Measurements from ENCODE around the gene TPO. TPM values are rescaled to one million over a fixed set of nuclear protein-coding genes. Genes with fewer than 3 reads are reported as not detected.

The TPO gene
- total RNA-seq, 1 experiment from 2014 or later = not detected

DNA sequence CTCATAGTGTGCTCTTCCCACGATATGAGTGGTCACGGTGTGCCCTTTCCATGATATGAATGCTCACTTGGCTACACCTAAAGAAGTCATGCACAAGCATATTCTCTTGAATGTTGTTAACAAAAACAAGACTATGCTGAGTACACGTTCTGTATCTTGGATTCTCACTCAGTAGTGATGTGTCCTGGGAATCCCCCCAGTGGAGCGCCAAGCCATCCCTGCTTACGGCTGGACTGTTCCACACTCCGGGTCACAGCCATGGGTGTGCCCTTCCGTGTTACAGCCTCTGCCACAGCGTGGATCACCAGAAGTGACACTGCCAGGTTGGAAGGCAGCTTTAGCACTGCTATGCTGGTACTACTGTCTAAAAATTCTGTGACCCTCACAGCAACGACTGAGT, 59.1 kb downstream of the TPO start:
- H3K4me1 ChIP-seq (replicated peaks) = no peaks in the 10 kb centered on the region
- H3K36me3 ChIP-seq = no peaks in the 10 kb centered on the region
- no peak overlapping the region for H3K27ac ChIP-seq
- H3K9me3 ChIP-seq (replicated peaks) = no peaks in the 10 kb centered on the region
- no peak for DNase-seq (ENCODE audit: low read depth in 1 of 2, low spot score in 2 of 2)
- H3K4me3 ChIP-seq = no peak overlapping the region
- no peaks in the 10 kb centered on the region for H3K27me3 ChIP-seq (replicated peaks)

DNA sequence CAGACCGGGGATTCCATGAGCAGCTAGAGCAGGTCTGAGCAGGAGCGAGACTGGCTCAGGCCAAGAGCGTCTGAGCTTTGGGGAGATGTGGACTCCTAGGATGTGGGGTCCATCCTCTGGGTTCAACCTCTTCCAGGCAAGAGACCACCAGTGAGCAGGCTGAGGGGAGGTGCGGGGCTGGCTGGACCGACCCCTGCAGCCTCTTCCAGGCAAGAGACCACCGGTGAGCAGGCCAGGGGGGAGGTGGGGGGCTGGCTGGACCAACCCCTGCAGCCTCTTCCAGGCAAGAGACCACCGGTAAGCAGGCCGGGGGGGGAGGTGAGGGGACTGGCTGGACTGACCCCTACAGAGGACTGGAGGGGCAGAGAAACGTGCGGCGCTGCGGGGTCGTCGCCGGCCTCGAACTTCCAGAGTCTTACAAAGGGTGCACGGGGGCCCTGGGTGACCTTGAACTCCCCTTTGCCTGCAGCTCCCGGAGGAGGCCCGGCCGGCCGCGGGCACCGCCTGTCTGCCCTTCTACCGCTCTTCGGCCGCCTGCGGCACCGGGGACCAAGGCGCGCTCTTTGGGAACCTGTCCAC, 63.4 kb downstream of the TPO start:
- Histone ChIP-seq H3K4me1 (replicated peaks) (no peaks in the 10 kb centered on the region), H3K4me3 (no peak overlapping the region), H3K9me3 (replicated peaks) (no peaks in the 10 kb centered on the region), H3K27ac (no peak overlapping the region), H3K36me3 (no peaks in the 10 kb centered on the region), H3K27me3 (replicated peaks) (no peaks in the 10 kb centered on the region)
- no peak for DNase-seq (ENCODE audit: low read depth in 1 of 2, low spot score in 2 of 2)

DNA sequence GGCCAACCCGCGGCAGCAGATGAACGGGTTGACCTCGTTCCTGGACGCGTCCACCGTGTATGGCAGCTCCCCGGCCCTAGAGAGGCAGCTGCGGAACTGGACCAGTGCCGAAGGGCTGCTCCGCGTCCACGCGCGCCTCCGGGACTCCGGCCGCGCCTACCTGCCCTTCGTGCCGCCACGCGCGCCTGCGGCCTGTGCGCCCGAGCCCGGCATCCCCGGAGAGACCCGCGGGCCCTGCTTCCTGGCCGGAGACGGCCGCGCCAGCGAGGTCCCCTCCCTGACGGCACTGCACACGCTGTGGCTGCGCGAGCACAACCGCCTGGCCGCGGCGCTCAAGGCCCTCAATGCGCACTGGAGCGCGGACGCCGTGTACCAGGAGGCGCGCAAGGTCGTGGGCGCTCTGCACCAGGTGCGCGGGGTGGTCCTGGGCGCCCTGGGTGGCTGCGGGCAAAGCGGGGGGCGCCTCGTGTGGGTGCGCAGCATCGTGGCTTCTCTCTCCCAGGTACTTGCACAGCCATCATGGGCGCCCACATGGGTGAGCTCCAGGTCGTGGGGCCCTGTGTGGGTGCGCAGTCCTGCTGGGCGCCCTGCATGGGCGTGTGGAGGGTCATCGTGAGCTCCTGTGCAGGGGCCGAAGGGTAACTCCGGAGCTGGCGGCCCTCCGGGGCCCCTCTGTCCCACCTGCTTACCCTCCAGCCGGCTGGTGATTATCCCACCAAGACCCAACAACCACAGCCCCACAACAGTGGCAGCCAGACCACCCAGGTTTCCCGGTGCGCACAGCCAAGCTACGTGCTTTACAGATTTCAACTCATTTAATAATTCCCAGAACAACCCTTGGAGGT, 64.2 kb downstream of the TPO start:
- no peak for DNase-seq (ENCODE audit: low read depth in 1 of 2, low spot score in 2 of 2)
- Histone ChIP-seq H3K27ac (no peak overlapping the region), H3K4me3 (no peak overlapping the region), H3K27me3 (replicated peaks) (no peaks in the 10 kb centered on the region), H3K9me3 (replicated peaks) (no peaks in the 10 kb centered on the region), H3K36me3 (no peaks in the 10 kb centered on the region), H3K4me1 (replicated peaks) (no peaks in the 10 kb centered on the region)

DNA sequence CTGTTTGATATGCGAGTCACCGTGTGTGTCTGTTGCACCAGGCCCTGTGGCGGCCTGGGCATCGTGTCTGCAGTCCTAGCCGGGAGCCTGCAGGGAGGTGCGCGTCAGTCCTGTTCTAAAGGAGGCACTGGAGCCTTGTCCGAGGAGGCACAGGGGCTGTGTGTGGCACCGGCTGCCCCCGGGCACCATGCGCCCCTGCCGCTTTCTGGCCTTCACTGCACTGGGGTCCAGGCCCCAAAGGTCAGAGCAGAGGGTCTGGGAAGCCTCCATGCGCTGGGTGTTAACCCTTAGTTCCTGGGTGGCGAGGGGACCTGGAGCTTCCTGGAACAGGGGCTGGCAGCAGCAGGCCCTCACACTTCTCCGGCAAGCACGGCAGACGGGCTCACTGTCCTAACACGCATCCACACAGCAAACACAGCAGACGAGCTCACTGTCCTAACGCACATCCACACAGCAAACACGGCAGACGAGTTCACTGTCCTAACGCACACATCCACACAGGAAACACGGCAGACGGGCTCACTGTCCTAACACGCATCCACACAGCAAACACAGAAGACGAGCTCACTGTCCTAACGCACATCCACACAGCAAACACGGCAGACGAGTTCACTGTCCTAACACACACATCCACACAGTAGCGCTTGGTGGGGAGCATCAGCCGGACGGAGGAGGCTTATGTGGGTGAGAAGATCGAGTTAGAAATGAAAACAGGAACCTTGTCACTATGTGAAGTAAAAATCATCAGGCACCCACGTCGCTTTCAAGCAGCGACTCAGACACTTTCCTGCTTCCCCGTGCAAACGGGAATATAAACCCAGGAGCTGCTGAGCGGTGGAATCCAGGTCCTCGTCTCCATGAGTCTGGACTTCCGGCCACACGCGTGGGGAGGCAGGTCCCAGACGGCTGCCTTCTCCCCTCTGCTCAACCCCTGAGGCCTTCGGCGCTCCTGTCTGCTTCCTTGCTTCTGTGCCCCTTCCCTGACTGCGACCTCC, 65.3 kb downstream of the TPO start:
- Histone ChIP-seq H3K27ac (no peak overlapping the region), H3K4me1 (replicated peaks) (no peaks in the 10 kb centered on the region), H3K36me3 (no peaks in the 10 kb centered on the region), H3K9me3 (replicated peaks) (no peaks in the 10 kb centered on the region), H3K4me3 (no peak overlapping the region), H3K27me3 (replicated peaks) (no peaks in the 10 kb centered on the region)
- DNase-seq (ENCODE audit: low read depth in 1 of 2, low spot score in 2 of 2) = no peak

DNA sequence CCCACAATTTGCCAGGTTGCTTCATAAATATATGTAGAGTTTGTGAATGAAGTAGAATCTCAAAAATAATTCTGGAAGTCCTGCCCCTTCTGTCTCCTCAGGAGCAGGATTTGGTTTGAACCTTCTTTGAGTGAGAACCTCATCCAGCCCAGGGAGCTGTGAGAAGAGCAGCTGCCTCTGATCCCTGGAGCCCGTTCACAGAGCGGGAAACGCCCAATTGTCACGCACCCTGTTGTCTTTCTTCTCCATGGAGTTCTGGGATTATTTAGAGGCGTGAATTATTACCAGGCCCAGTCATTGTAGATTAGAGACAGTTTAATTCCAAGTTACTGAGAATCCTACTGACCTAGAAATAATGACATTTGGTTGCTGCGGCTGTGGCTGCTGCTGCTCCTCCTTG, 66.1 kb downstream of the TPO start:
- H3K4me3 ChIP-seq = no peak overlapping the region
- H3K27ac ChIP-seq = no peak overlapping the region
- H3K9me3 ChIP-seq (replicated peaks) = no peaks in the 10 kb centered on the region
- H3K4me1 ChIP-seq (replicated peaks) = no peaks in the 10 kb centered on the region
- no peak for DNase-seq (ENCODE audit: low read depth in 1 of 2, low spot score in 2 of 2)
- H3K36me3 ChIP-seq = no peaks in the 10 kb centered on the region
- no peaks in the 10 kb centered on the region for H3K27me3 ChIP-seq (replicated peaks)

DNA sequence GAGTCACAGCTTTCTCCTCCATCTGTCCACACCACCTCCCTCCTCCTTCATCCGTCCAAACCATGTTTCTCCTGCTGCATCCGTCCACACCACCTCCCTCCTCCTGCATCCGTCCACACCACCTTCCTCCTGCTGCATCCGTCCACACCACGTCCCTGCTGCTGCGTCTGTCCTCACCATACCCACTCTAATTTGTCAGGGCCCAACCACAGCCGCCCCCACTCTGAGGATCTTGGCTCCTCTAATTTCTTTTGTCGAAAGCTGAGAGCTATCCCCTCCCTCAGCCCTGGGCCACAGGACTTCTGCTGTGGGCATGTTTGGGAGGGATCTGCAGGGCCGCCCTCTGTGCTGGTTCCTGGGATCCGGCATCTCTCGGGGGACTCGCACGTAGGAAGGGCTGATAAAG, 67.4 kb downstream of the TPO start:
- no peak overlapping the region for H3K4me3 ChIP-seq

DNA sequence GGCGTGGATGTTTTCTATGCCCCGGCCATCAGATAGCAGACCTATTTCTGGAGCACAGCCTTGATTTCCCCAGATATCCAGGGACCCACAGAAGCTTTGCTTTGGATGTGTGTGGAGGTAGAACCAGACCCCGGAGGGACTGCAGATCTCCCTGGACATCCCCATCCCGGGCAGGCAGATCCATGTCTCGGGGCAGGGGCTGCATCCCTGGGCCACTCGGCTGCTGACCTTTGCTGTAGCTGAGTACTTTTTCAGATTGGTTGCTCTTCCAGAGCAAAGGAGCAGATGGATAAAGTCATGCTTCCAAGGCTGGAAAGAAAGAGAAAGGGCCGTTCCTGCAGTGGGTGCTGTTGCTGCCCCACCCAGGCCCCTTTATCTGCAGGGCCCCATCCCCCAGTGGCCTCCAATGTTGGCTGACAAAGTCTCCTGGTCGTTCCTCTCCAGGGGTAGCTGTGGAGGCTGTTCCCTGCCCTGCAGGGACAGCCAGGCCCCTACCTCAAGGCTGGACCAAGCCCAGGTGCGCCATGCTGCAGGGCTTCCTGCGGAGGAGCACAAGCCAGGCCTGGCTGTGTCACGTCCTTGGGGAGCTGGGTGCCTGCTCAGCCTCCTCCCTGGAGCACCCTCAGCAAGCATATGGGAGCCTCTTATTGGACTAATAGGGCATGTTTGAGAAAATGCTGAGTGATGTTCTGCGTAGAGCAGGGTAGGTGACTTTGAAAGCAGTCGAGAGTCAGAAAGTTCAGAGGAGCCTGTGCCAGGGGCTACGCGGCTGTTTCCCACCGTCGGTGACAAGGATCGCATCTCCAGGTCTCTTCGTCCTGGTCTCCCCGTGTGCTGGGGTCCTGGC, 68.4 kb downstream of the TPO start:
- Histone ChIP-seq H3K27me3 (replicated peaks) (no peaks in the 10 kb centered on the region), H3K27ac (no peak overlapping the region), H3K4me1 (replicated peaks) (no peaks in the 10 kb centered on the region), H3K36me3 (no peaks in the 10 kb centered on the region), H3K4me3 (no peak overlapping the region), H3K9me3 (replicated peaks) (no peaks in the 10 kb centered on the region)
- DNase-seq (ENCODE audit: low read depth in 1 of 2, low spot score in 2 of 2) = no peak

More for the DNA sequence above, 67.4 kb downstream of the TPO start:
- no peaks in the 10 kb centered on the region for H3K27me3 ChIP-seq (replicated peaks)
- no peaks in the 10 kb centered on the region for H3K9me3 ChIP-seq (replicated peaks)
- no peaks in the 10 kb centered on the region for H3K4me1 ChIP-seq (replicated peaks)
- no peak overlapping the region for H3K27ac ChIP-seq
- no peaks in the 10 kb centered on the region for H3K36me3 ChIP-seq
- no peak for DNase-seq (ENCODE audit: low read depth in 1 of 2, low spot score in 2 of 2)

DNA sequence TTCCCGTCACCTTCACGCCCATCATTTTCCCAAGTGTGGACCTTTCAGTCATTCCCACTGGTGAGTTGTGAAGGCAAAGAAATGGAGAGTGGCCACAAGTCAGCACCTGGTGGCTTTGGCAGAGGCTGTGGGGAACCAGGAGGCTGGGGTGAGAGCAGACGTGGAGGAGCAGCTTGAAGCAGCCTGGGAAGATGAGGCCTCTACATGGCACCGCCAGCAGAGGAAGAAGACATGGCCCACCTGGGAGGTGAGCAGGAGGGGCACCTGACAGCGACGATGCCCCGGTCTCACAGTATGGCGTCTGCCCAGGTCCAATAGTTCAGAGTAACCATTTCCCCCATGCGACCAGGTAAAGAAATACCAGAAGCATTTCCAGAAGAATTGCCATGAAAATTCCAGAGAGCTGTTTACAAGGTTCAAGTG, 69.0 kb downstream of the TPO start:
- Histone ChIP-seq H3K4me1 (replicated peaks) (no peaks in the 10 kb centered on the region), H3K36me3 (no peaks in the 10 kb centered on the region), H3K9me3 (replicated peaks) (no peaks in the 10 kb centered on the region)

DNA sequence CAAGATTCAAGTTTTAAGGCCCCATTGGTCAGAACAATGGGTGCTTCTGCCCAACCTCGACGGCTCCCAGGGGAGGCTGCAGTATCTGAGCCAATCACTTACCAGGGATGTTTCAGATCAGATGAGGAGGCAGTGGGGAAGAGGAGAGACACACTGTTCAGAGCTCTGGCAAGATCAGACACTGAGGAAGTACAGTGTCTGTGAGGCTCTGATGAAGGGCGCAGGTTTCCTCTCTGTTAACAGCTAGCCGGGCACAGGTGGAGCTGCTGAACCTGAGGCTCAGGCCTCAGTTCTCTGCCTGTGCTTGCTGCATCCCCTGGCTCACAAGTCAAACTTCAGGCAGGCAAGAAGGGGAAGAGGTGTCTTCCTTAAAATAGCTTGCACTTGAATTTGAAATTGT, 69.7 kb downstream of the TPO start:
- Histone ChIP-seq H3K27me3 (replicated peaks) (no peaks in the 10 kb centered on the region), H3K27ac (no peak overlapping the region), H3K9me3 (replicated peaks) (no peaks in the 10 kb centered on the region), H3K36me3 (no peaks in the 10 kb centered on the region), H3K4me1 (replicated peaks) (no peaks in the 10 kb centered on the region), H3K4me3 (no peak overlapping the region)
- DNase-seq (ENCODE audit: low read depth in 1 of 2, low spot score in 2 of 2) = no peak

More for the DNA sequence above, 69.0 kb downstream of the TPO start:
- Histone ChIP-seq H3K27me3 (replicated peaks) (no peaks in the 10 kb centered on the region), H3K4me3 (no peak overlapping the region), H3K27ac (no peak overlapping the region)
- no peak for DNase-seq (ENCODE audit: low read depth in 1 of 2, low spot score in 2 of 2)

DNA sequence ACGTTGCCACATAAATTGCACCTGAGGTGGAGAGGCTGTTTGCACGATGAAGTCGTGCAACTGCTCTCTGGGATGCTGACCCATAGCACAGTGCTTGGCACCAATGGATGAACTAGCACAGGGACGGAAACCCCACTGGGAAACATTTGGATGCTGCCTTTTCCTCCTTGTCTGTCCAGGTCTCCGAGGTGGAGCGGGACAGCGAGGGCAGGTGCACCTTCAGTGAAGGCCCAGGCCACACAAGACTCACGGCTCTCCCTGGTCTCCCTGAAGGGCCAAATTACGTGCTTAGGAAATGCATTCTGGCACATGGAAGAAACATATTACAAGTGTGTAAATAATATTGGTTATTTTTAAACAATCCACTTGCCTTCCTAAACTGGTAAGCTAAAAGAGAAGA, 70.3 kb downstream of the TPO start:
- no peak overlapping the region for H3K4me3 ChIP-seq
- H3K36me3 ChIP-seq = no peaks in the 10 kb centered on the region
- no peak overlapping the region for H3K27ac ChIP-seq
- no peaks in the 10 kb centered on the region for H3K9me3 ChIP-seq (replicated peaks)
- no peak for DNase-seq (ENCODE audit: low read depth in 1 of 2, low spot score in 2 of 2)
- no peaks in the 10 kb centered on the region for H3K4me1 ChIP-seq (replicated peaks)
- H3K27me3 ChIP-seq (replicated peaks) = no peaks in the 10 kb centered on the region

DNA sequence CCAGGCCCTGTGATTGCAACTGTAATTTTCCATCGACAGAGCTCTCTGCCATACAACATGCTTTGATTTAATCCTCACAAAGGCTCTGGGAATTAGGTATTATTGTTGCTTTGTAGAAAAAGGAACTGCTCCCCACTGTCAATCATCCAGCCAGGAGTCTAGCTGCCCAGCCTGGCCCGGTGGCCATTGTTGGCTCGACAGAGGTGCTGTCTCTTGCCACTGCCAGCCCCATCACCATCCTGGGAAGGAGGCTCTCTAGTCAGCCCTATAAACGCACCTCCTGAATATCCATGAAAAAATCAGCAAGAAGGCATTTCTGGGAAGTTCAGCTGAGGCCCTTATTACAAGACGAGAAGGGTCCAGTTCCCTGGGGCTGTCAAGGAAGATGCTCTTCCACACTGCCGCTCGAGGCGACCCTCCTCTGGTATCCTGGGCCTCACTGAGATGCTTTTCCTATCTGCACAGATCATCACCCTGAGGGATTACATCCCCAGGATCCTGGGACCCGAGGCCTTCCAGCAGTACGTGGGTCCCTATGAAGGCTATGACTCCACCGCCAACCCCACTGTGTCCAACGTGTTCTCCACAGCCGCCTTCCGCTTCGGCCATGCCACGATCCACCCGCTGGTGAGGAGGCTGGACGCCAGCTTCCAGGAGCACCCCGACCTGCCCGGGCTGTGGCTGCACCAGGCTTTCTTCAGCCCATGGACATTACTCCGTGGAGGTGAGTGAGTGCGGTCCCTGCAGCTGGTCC, 71.0 kb downstream of the TPO start:
- Histone ChIP-seq H3K9me3 (replicated peaks) (no peaks in the 10 kb centered on the region), H3K4me1 (replicated peaks) (no peaks in the 10 kb centered on the region), H3K27ac (no peak overlapping the region), H3K27me3 (replicated peaks) (no peaks in the 10 kb centered on the region), H3K4me3 (no peak overlapping the region), H3K36me3 (no peaks in the 10 kb centered on the region)
- DNase-seq (ENCODE audit: low read depth in 1 of 2, low spot score in 2 of 2) = no peak

DNA sequence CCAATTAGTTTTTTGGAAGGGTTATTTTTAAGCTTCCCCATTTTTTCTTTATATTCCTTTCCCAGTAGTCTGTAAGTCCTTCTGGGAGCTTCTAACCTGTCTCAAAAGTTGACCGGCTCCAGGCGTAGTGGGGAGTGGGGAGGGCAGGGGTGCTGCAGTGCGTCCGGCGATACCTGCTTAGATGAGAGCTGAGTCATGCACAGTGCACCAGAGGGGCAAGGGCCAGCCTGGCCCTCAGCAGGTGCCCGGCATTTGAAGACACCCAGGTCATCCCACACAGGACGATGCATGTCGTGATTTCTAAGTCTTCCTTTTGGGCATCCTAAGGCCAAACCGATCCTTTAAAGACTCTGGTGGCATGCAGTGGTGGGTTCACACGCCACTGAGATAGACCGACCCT, 73.4 kb downstream of the TPO start:
- Histone ChIP-seq H3K4me3 (no peak overlapping the region), H3K9me3 (replicated peaks) (no peaks in the 10 kb centered on the region), H3K36me3 (no peaks in the 10 kb centered on the region), H3K27me3 (replicated peaks) (no peaks in the 10 kb centered on the region), H3K4me1 (replicated peaks) (no peaks in the 10 kb centered on the region), H3K27ac (no peak overlapping the region)
- DNase-seq (ENCODE audit: low read depth in 1 of 2, low spot score in 2 of 2) = no peak

Data from SJSA1 (cell line).